CD14-positive monocyte (primary cell): ENCODE data around the gene AP4S1. TPM values are rescaled to one million over a fixed set of nuclear protein-coding genes. Genes with fewer than 3 reads are reported as not detected.

Source experiments
- DNase-seq, 3 donors: peaks; one replicate each; pipeline ENCODE4 v3.0.0-alpha.2; 2011 to 2022
- H2AFZ ChIP-seq: 2 replicates; pipeline ENCODE4 v1.6.0; 2012; ENCODE audit warnings: mild to moderate bottlenecking, low read depth, low read length, inconsistent platforms; ENCODE audit not compliant: insufficient read depth, poor library complexity, severe bottlenecking
- H3K27ac ChIP-seq, 2 donors: 1 replicate in 1 of 2; 2 replicates in 1 of 2; pipeline ENCODE4 v1.5.1; 2012 to 2013; ENCODE audit warnings: low read length in 2 of 2, control low read depth in 1 of 2, inconsistent platforms in 1 of 2, low read depth in 1 of 2, mild to moderate bottlenecking in 1 of 2
- H3K27me3 ChIP-seq, 2 donors: one replicate each; pipeline versions ENCODE4 v1.6.0 to v1.6.1; 2011 to 2013; ENCODE audit warnings: low read length in 2 of 2; ENCODE audit not compliant: control insufficient read depth in 2 of 2, insufficient read depth in 2 of 2
- H3K36me3 ChIP-seq, 2 donors: replicated peaks in 1 of 2; 1 replicate in 1 of 2; 2 replicates in 1 of 2; pipeline versions ENCODE4 v1.5.1 to v1.6.1; 2012 to 2013; ENCODE audit warnings: low read length in 2 of 2, control low read depth in 1 of 2, inconsistent platforms in 1 of 2, mild to moderate bottlenecking in 1 of 2; ENCODE audit not compliant: insufficient read depth in 2 of 2, control insufficient read depth in 1 of 2
- H3K4me1 ChIP-seq, 2 donors: 1 replicate in 1 of 2; 2 replicates in 1 of 2; pipeline versions ENCODE4 v1.5.1 to v1.6.1; 2012 to 2013; ENCODE audit warnings: low read length in 2 of 2, control low read depth in 1 of 2, inconsistent platforms in 1 of 2, mild to moderate bottlenecking in 1 of 2, moderate library complexity in 1 of 2; ENCODE audit not compliant: insufficient read depth in 2 of 2, control insufficient read depth in 1 of 2
- H3K4me2 ChIP-seq: replicated peaks from 2 replicates; pipeline ENCODE3; 2012; ENCODE audit warnings: low read length, moderate library complexity, mild to moderate bottlenecking; ENCODE audit not compliant: poor library complexity, severe bottlenecking; ENCODE audit errors: extremely low read depth
- H3K4me3 ChIP-seq, 3 experiments: fragments of 200-600 bp in 1 of 3; sonication (generic) in 1 of 3; replicated peaks in 1 of 3; 1 replicate in 2 of 3; 2 replicates in 1 of 3; pipeline ENCODE4 v1.5.1; 2011 to 2013; ENCODE audit warnings: low read length in 3 of 3, mild to moderate bottlenecking in 3 of 3, control low read depth in 2 of 3, low read depth in 2 of 3, inconsistent platforms in 1 of 3, moderate library complexity in 1 of 3
- H3K79me2 ChIP-seq: 2 replicates; pipeline ENCODE4 v1.6.0; 2012; ENCODE audit warnings: mild to moderate bottlenecking, control low read depth, inconsistent platforms, low read length, moderate library complexity; ENCODE audit not compliant: insufficient read depth
- H3K9ac ChIP-seq: 2 replicates; pipeline ENCODE4 v1.6.0; 2017; ENCODE audit warnings: low read length, mild to moderate bottlenecking; ENCODE audit not compliant: insufficient read depth, poor library complexity, severe bottlenecking
- H3K9me3 ChIP-seq, 2 donors: replicated peaks in 1 of 2; 1 replicate in 1 of 2; 2 replicates in 1 of 2; pipeline versions ENCODE4 v1.5.1 to v1.6.1; 2012 to 2013; ENCODE audit warnings: low read length in 2 of 2, control low read depth in 1 of 2; ENCODE audit not compliant: control insufficient read depth in 1 of 2, insufficient read depth in 1 of 2
- H4K20me1 ChIP-seq: 2 replicates; pipeline ENCODE4 v1.6.0; 2012; ENCODE audit warnings: mild to moderate bottlenecking, low read length, control low read depth, moderate library complexity; ENCODE audit not compliant: insufficient read depth
- H3K27ac Mint-ChIP-seq, 7 donors: one replicate each; pipeline ENCODE4 v1.8.0; 2020; ENCODE audit warnings: mild to moderate bottlenecking in 7 of 7, mixed read lengths in 7 of 7, moderate library complexity in 6 of 7, inconsistent platforms in 2 of 7
- H3K27me3 Mint-ChIP-seq, 3 donors: one replicate each; pipeline ENCODE4 v1.8.0; 2021 to 2022; ENCODE audit warnings: low read depth in 3 of 3, mild to moderate bottlenecking in 3 of 3, mixed read lengths in 3 of 3, moderate library complexity in 3 of 3, inconsistent platforms in 1 of 3
- H3K36me3 Mint-ChIP-seq, 2 donors: one replicate each; pipeline ENCODE4 v1.8.0; 2020; ENCODE audit warnings: mixed read lengths in 2 of 2, inconsistent platforms in 1 of 2, mild to moderate bottlenecking in 1 of 2
- H3K4me1 Mint-ChIP-seq: one replicate; pipeline ENCODE4 v1.8.0; 2020; ENCODE audit warnings: mild to moderate bottlenecking, mixed read lengths
- H3K4me3 Mint-ChIP-seq, 2 donors: one replicate each; pipeline ENCODE4 v1.8.0; 2020; ENCODE audit warnings: mild to moderate bottlenecking in 2 of 2, mixed read lengths in 2 of 2, moderate library complexity in 1 of 2
- H3K9me3 Mint-ChIP-seq, 7 donors: one replicate each; pipeline ENCODE4 v1.8.0; 2020 to 2022; ENCODE audit warnings: mixed read lengths in 7 of 7, mild to moderate bottlenecking in 6 of 7, moderate library complexity in 6 of 7, inconsistent platforms in 2 of 7
- WGBS: methylation state at CpG from one replicate; pipeline ENCODE4 v1.1.5; 2013; ENCODE audit warnings: missing lambda C conversion rate; ENCODE audit not compliant: insufficient coverage; 5-methylcytosine and 5-hydroxymethylcytosine counted together
- intact Hi-C, 2 donors: fragments of 100-400 bp; cut with micrococcal nuclease; formaldehyde crosslinking; loops; one replicate each; pipeline versions ENCODE4 v1.15.0 to v1.15.1; 2023
- polyA plus RNA-seq, 3 donors: library from polyadenylated mRNA; depleted of rRNA in 1 of 3; unstranded in 2 of 3; stranded (reverse) in 1 of 3; fragments of 300-500 nt in 2 of 3; fragments of >200 nt in 1 of 3; fragmentation: Illumina TruSeq in 2 of 3; gene quantifications; 1 replicate in 2 of 3; 2 replicates in 1 of 3; pipeline ENCODE4 v1.2.3, GENCODE V29; 2012 to 2021
- TF ChIP-seq, protein P1 (sequence below): fragments of 200-600 bp; IDR thresholded peaks from one replicate; pipeline ENCODE4 v1.8.0; 2022; ENCODE audit warnings: antibody characterized with exemption, mild to moderate bottlenecking

AP4S1 gene
- polyA plus RNA-seq, 3 donors: 1.7 to 5.1 (median 2.8) TPM

- Mint-ChIP-seq H3K4me3 (no peak overlapping the region), H3K27ac (no peak overlapping the region), H3K4me1 (no peaks in the 10 kb centered on the region), H3K36me3 (peaks cover 66 to 83% of the 10 kb centered on the region in 2 donors), H3K9me3 (no peaks in the 10 kb centered on the region), H3K27me3 (no peaks in the 10 kb centered on the region)
- Histone ChIP-seq H3K79me2 (peaks cover 3% of the 10 kb centered on the region), H3K27ac (no peak overlapping the region), H3K4me1 (no peaks in the 10 kb centered on the region), H4K20me1 (peaks cover 14% of the 10 kb centered on the region), H3K36me3 (peaks cover 88 to 98% of the 10 kb centered on the region in 2 donors), H3K4me2 (no peak overlapping the region), H3K9me3 (no peaks in the 10 kb centered on the region), H3K27me3 (no peaks in the 10 kb centered on the region), H3K4me3 (no peak overlapping the region), H2AFZ (no peak overlapping the region), H3K9ac (no peak overlapping the region)
- WGBS: 100% methylated on average over 4 of the region's 12 CpGs
- no peak for DNase-seq
- intact Hi-C loops: no loop called here
- TF ChIP-seq, protein P1, sequence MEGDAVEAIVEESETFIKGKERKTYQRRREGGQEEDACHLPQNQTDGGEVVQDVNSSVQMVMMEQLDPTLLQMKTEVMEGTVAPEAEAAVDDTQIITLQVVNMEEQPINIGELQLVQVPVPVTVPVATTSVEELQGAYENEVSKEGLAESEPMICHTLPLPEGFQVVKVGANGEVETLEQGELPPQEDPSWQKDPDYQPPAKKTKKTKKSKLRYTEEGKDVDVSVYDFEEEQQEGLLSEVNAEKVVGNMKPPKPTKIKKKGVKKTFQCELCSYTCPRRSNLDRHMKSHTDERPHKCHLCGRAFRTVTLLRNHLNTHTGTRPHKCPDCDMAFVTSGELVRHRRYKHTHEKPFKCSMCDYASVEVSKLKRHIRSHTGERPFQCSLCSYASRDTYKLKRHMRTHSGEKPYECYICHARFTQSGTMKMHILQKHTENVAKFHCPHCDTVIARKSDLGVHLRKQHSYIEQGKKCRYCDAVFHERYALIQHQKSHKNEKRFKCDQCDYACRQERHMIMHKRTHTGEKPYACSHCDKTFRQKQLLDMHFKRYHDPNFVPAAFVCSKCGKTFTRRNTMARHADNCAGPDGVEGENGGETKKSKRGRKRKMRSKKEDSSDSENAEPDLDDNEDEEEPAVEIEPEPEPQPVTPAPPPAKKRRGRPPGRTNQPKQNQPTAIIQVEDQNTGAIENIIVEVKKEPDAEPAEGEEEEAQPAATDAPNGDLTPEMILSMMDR: no peak
Measured at GRCh38 chr14:31137214-31137889, 111.9 kb downstream of the AP4S1 start.

- intact Hi-C loops: no loop called here
- H4K20me1 ChIP-seq: peaks cover 9% of the 10 kb centered on the region
- whole genome bisulfite sequencing: no CpG with 5 or more reads among the region's 2 CpGs
- no peak overlapping the region for H3K4me3 ChIP-seq
- H3K4me2 ChIP-seq: no peak overlapping the region
- H3K79me2 ChIP-seq: peaks cover 3% of the 10 kb centered on the region
- no peak overlapping the region for H3K27ac ChIP-seq
- H3K4me1 ChIP-seq: no peaks in the 10 kb centered on the region
- no peak overlapping the region for H3K9ac ChIP-seq
- peaks cover 88 to 97% of the 10 kb centered on the region in 2 donors for H3K36me3 ChIP-seq
- Mint-ChIP-seq H3K4me1 (no peaks in the 10 kb centered on the region), H3K36me3 (peaks cover 64 to 84% of the 10 kb centered on the region in 2 donors), H3K4me3 (no peak overlapping the region), H3K9me3 (no peaks in the 10 kb centered on the region), H3K27ac (peak overlapping the region in 1 of 7 donors; percentile 2), H3K27me3 (no peaks in the 10 kb centered on the region)
- TF ChIP-seq, protein P1: no peak
- no peaks in the 10 kb centered on the region for H3K27me3 ChIP-seq
- DNase-seq: no peak
- H2AFZ ChIP-seq: no peak overlapping the region
- no peaks in the 10 kb centered on the region for H3K9me3 ChIP-seq
Measured at GRCh38 chr14:31138301-31138700, 112.9 kb downstream of the AP4S1 start.
